ENCODE results near the gene GABRG2. TPM values are rescaled to one million over a fixed set of nuclear protein-coding genes. Genes with fewer than 3 reads are reported as not detected.

Gene GABRG2
- total RNA-seq, 1 experiment from 2014 or later = not detected

DNA sequence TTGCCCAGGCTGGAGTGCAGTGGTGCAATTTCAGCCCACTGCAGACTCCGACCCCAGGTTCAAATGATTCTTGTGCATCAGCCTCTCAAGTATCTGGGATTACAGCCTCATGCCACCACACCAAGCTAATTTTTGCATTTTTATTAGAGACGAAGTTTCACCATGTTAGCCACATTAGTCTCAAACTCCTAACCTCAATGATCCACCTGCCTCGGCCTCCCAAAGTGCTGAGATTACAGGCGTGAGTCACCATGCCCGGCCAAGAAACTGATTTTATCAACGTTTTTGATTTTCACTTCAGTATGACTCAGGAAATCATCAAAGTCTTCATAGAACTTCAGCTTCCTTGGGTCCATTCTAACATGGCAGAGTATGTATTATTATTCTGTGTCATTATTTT, 125.4 kb downstream of the GABRG2 start:
- ATAC-seq = no peak
- CTCF ChIA-PET = no interaction called here
- TF ChIP-seq, protein P1, sequence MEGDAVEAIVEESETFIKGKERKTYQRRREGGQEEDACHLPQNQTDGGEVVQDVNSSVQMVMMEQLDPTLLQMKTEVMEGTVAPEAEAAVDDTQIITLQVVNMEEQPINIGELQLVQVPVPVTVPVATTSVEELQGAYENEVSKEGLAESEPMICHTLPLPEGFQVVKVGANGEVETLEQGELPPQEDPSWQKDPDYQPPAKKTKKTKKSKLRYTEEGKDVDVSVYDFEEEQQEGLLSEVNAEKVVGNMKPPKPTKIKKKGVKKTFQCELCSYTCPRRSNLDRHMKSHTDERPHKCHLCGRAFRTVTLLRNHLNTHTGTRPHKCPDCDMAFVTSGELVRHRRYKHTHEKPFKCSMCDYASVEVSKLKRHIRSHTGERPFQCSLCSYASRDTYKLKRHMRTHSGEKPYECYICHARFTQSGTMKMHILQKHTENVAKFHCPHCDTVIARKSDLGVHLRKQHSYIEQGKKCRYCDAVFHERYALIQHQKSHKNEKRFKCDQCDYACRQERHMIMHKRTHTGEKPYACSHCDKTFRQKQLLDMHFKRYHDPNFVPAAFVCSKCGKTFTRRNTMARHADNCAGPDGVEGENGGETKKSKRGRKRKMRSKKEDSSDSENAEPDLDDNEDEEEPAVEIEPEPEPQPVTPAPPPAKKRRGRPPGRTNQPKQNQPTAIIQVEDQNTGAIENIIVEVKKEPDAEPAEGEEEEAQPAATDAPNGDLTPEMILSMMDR (IDR thresholded peaks at IDR 0.05) = no peak
- TF ChIP-seq, protein P2, sequence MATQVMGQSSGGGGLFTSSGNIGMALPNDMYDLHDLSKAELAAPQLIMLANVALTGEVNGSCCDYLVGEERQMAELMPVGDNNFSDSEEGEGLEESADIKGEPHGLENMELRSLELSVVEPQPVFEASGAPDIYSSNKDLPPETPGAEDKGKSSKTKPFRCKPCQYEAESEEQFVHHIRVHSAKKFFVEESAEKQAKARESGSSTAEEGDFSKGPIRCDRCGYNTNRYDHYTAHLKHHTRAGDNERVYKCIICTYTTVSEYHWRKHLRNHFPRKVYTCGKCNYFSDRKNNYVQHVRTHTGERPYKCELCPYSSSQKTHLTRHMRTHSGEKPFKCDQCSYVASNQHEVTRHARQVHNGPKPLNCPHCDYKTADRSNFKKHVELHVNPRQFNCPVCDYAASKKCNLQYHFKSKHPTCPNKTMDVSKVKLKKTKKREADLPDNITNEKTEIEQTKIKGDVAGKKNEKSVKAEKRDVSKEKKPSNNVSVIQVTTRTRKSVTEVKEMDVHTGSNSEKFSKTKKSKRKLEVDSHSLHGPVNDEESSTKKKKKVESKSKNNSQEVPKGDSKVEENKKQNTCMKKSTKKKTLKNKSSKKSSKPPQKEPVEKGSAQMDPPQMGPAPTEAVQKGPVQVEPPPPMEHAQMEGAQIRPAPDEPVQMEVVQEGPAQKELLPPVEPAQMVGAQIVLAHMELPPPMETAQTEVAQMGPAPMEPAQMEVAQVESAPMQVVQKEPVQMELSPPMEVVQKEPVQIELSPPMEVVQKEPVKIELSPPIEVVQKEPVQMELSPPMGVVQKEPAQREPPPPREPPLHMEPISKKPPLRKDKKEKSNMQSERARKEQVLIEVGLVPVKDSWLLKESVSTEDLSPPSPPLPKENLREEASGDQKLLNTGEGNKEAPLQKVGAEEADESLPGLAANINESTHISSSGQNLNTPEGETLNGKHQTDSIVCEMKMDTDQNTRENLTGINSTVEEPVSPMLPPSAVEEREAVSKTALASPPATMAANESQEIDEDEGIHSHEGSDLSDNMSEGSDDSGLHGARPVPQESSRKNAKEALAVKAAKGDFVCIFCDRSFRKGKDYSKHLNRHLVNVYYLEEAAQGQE (IDR thresholded peaks at IDR 0.05; ENCODE audit: insufficient read depth in 1 of 2, low read depth in 2 of 2, low read length in 1 of 2) = no peak
- TF ChIP-seq SIN3A (IDR thresholded peaks at IDR 0.05; ENCODE audit: borderline replicate concordance, insufficient read depth, low read depth, low read length) = no peak
- TF ChIP-seq POLR2AphosphoS5 (IDR thresholded peaks at IDR 0.05; ENCODE audit: low read depth, low read length) = no peak
- no peak for TF ChIP-seq TCF7L2 (IDR thresholded peaks at IDR 0.05; ENCODE audit: low read depth, low read length)
- intact Hi-C loops (cut with micrococcal nuclease; ENCODE audit: unreplicated experiment) (no loop called here), in situ Hi-C loops (cut with HindIII; ENCODE audit: low pct_unique_long_range_greater_than_20kb, low sequenced_read_pairs) (no loop called here)
- H3K4me1 ChIP-seq (ENCODE audit: control insufficient read depth, insufficient read depth, low read length) = no peaks in the 10 kb centered on the region
- no TSS peak for BruUV-seq (replicated peaks)
- H3K4me3 ChIP-seq (ENCODE audit: low read depth in 2 of 2, low read length in 2 of 2) = no peak overlapping the region
- H3K27ac ChIP-seq (ENCODE audit: low read length) = no peak overlapping the region
- no peak for DNase-seq (ENCODE audit: low read depth, low spot score)
- H3K9me3 ChIP-seq (ENCODE audit: control insufficient read depth, insufficient read depth, low read depth, low read length) = no peaks in the 10 kb centered on the region
- POLR2A ChIA-PET = no interaction called here
- H3K36me3 ChIP-seq (ENCODE audit: control insufficient read depth, insufficient read depth, low read length) = no peaks in the 10 kb centered on the region
- H3K27me3 ChIP-seq (ENCODE audit: control insufficient read depth, insufficient read depth, low read length) = no peaks in the 10 kb centered on the region

DNA sequence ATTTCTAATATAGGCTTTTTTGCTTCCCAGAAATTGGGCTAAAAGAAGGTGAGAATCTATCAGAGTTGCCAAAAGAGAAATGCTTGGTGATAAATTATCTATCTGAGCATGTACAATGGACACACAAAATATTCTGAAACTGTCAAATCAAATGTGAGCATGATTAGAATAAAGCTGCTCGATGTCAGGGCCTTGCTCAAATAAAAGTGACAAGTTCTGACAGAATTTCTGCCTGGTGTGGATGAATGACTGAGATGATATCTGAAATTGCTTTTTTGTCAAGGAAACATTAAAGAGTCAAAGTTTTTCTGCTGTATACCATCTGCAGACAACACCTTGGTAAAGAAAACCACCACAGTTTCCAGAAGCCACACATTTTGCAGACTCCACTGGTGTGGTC, 128.8 kb downstream of the GABRG2 start:
- in situ Hi-C loops (cut with HindIII; ENCODE audit: low pct_unique_long_range_greater_than_20kb, low sequenced_read_pairs) (no loop called here), intact Hi-C loops (cut with micrococcal nuclease; ENCODE audit: unreplicated experiment) (no loop called here)
- CTCF ChIA-PET = no interaction called here
- H3K27me3 ChIP-seq (ENCODE audit: control insufficient read depth, insufficient read depth, low read length) = no peaks in the 10 kb centered on the region
- no peak overlapping the region for H3K27ac ChIP-seq (ENCODE audit: low read length)
- H3K9me3 ChIP-seq (ENCODE audit: control insufficient read depth, insufficient read depth, low read depth, low read length) = no peaks in the 10 kb centered on the region
- POLR2A ChIA-PET = no interaction called here
- no peak for DNase-seq (ENCODE audit: low read depth, low spot score)
- ATAC-seq = no peak
- TF ChIP-seq TCF7L2 (IDR thresholded peaks at IDR 0.05; ENCODE audit: low read depth, low read length) = no peak
- TF ChIP-seq, protein P2 (IDR thresholded peaks at IDR 0.05; ENCODE audit: insufficient read depth in 1 of 2, low read depth in 2 of 2, low read length in 1 of 2) = no peak
- TF ChIP-seq, protein P1 (IDR thresholded peaks at IDR 0.05) = no peak
- TF ChIP-seq POLR2AphosphoS5 (IDR thresholded peaks at IDR 0.05; ENCODE audit: low read depth, low read length) = no peak
- TF ChIP-seq SIN3A (IDR thresholded peaks at IDR 0.05; ENCODE audit: borderline replicate concordance, insufficient read depth, low read depth, low read length) = no peak
- H3K36me3 ChIP-seq (ENCODE audit: control insufficient read depth, insufficient read depth, low read length) = no peaks in the 10 kb centered on the region
- BruUV-seq (replicated peaks) = no TSS peak
- H3K4me1 ChIP-seq (ENCODE audit: control insufficient read depth, insufficient read depth, low read length) = no peaks in the 10 kb centered on the region
- no peak overlapping the region for H3K4me3 ChIP-seq (ENCODE audit: low read depth in 2 of 2, low read length in 2 of 2)
